Germinal center (tissue), 1 donor: Measurements from ENCODE around the gene DUSP16.
"Not testable (repeated sequence)": the region's sequence is repeated elsewhere in the genome, so short reads cannot be mapped to it uniquely, and the experiment has no call there.

Experiments used
- DNase-seq: peaks from one replicate; pipeline ENCODE4 v3.0.0; 2012; ENCODE audit warnings: mixed read lengths, low spot score

The DUSP16 gene, protein sequence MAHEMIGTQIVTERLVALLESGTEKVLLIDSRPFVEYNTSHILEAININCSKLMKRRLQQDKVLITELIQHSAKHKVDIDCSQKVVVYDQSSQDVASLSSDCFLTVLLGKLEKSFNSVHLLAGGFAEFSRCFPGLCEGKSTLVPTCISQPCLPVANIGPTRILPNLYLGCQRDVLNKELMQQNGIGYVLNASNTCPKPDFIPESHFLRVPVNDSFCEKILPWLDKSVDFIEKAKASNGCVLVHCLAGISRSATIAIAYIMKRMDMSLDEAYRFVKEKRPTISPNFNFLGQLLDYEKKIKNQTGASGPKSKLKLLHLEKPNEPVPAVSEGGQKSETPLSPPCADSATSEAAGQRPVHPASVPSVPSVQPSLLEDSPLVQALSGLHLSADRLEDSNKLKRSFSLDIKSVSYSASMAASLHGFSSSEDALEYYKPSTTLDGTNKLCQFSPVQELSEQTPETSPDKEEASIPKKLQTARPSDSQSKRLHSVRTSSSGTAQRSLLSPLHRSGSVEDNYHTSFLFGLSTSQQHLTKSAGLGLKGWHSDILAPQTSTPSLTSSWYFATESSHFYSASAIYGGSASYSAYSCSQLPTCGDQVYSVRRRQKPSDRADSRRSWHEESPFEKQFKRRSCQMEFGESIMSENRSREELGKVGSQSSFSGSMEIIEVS

DNA sequence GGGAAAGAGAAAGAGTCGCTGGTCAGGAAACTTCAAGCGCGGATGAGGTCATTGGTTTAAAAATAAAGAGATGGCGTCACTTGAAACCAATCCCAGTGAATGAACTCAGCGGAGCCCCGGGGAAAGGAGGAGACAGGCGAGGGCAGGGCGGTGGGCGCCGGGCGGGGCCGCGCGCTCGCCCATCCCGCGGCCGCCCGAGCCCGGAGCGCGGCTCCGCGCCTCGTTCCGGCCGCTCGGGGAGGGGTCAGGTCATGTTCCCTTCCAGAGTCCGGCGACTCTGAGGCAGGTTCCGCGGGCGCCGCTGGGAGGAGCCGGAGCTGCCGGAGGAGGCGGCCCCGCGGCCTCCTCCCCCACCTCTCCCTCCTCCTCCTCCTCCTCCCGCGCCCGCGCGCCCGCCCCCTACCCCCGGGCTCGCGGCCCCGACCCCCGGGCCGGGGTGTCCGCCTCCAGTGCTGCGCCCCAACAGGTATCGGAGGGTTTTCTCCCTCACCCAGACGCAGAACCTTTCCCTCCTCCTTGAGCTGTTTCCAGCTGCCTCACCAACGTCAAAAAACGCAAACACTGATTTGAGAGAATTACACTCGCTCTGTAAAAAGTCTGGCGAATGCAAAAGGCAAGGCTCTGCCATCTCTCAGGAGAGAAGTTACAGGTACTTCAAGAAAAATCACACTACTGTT lies at the start of gene DUSP16:
Gene DUSP16, minus strand, starts transcription at position 279 of the 677 bp plus-strand sequence. CDS start 41,765 bp downstream, outside the sequence.
- peak; percentile 60 for DNase-seq

DNA sequence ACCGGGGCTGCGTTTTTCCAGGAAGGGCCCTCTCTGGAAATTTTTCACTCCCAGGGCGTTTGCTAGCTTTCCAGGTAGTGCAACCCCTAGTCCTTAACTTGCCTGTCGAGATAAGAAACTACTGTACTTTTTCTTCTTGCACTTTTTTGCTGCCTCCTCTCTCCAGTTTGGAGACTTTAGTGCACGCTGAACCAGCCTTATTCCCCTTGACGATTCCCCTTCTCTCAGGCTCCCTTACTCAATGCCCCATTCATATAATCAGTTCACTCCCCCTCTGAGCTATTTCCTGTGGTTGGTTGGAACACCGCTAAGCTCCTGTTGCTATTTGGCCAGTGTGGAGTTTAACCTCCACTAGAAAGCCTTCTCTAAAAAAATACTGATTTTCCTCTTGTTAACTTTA lies 49.7 kb upstream of the DUSP16 start:
- DNase-seq, result peak; percentile 13

DNA sequence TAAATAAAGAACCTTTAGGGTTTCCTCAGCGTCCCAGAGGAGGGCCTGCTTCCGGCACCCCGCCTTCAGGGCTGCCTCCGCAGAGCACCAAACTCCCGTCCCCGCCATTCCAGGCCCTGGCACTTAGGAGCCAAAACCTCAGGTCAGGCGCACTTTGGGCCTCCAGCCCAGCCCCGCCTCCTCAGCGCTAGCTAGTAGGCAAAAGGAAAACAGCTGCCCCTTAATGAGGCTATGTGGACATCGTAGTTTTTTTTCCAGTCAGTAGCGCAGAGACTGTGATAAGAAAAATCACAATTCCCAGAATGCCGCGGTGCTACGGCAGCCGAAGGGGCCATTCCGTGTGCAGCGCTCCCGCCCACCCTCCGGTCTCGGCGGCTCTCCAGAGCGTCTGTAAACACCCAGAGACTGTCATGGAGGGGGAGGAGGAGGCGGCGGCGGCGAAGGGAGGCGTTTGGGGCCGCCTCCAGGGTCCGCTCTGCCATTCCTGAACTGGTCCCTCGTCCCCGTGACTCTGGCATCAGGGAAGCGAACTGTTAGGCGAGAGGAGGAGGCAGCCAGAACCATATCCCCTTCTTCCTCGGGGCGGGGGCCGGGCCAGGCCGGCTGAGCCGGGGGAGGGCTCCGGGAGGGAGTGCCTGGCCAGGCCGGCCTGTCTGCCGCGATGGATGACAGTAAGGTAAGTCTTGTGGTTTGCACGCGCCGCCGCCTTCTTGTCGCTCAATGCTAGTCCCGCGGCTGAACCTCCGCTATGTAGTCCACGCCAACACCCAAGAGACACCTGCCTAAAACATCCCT lies 49.0 kb upstream of the DUSP16 start, which contains the start of gene CREBL2:
Gene CREBL2, plus strand, starts transcription at position 365 of the 795 bp plus-strand sequence. Its CDS starts 297 bp downstream, at position 662.
- peak; percentile 86 for DNase-seq

DNA sequence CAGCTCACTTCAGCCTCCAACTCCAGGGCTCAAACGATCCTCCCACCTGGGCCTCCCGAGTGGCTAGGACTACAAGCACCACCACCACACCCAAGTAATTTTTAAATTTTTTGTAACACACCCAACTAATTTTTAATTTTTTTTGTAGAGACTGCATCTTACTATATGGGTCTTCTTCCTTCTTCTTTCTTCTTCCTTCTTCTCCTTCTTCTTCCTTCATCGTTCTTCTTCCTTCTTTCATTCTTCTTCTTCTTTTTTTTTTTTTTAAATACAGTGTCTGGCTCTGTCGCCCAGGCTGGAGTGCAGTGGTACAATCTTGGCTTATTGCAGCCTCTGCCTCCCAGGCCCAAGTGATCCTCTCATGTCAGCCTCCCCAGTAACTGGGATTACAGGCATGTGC lies 48.0 kb upstream of the DUSP16 start:
- DNase-seq, result no peak

DNA sequence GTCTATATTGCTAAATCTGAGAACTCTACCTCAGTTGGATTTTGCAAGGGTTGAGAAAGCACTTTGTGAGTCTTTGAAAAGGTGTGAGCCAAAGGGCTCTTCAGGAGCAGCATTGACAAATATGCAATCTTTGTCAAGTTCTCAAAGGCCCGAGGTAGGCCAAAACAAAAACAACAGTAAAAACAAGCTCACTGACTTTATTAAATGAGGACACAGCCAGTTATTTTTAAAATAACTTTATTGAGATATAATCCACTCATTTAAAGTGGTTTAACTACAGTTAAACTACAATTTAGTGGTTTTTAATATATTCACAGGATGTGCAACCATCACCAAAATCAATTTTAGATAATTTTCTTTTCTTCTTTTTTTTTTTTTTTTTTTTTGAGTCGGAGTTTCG lies 47.0 kb upstream of the DUSP16 start:
- DNase-seq, result no peak

DNA sequence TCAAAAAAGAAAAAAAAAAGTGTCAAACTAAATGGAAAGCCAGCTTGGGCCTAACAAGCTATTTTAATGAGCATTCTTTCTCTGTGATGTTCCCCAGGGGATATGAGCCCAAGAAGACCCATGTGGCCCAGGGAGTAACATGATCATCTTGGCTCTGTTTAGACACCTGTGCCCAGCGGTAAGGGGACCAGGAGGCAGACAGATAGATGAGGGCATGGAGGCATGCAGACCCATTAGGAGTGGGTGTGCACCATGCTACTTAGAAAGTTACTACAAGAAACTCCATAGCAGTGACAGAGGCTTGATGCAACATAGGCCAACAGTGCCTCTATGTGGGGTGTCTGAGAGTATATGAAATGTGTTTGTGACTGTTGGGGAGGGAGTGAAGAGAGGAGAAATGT lies 45.9 kb upstream of the DUSP16 start:
- no peak for DNase-seq

DNA sequence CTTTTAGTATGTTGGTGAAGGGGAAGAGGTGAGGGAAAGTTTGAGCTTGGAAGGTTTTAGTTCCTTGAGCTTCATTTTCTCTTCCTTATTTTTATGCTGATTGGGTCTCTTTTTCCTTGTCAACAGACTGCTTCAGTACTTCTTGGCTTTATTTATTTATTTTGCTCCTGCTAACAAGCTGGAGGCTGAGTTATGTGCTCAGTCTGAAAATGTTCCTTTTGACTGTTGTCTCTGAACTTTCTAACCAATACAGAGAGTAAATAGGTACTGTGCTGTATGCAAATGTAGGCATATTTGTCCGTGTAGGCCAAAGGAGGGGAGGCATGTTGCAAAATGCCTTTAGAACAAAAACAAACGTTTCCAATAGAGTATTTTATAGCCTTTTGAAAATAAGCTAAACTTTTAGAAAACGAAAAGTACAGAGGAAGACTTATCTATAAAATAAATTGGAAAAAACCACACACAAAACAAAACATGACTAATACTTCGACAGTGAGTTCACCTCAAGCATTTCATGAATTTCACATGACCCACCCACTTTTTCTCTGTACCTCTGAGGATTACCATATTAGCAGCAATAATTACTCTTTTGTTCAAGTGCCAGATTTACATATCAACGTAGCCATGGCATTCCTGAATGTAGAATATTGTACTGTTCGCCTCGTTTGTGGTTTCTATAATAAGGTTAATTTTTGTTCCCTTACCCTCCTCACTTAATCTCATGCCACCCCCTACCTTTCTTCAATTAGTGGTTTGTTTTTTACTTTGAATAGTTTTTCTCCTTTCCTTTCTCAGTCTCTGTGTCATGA lies 44.3 kb upstream of the DUSP16 start:
- no peak for DNase-seq

DNA sequence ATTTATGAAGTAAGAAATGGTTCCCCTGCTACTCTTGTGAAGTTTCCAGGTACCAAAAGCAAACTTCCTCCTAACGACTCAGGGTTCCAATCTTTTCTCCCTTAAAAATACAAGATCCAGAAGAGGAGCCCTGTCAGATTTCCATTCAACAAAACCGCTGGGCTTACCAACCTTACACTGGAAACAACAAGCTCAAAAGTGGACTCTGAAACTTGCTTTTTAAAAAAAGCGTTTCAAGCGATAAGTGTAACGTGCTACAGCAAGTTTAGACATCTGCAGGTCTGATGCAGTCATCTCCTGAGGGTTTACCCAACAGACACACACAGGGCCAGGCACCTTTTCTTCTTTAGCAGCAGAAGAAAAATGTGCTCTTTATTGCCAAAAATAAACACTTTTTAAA lies 42.1 kb upstream of the DUSP16 start:
- no peak for DNase-seq

DNA sequence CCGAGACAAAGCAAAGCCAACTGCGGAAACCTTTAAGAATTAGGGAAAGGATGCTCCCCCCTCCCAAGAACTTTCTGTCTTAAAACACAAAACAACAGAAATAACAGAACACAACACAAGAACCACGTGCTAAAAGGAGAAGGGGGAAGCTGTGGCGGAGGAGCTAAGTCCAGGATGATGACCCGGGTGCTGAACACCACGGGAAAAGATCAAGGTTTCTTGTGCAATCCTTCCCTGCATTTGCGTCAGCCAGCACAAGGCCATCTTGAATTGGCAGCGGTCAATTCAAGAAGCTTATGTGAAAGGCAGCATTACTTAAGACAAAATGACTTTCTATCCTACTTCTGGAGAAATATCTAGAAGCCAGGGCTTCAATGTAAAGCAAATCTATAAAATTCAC lies 38.0 kb upstream of the DUSP16 start:
- DNase-seq, result no peak

DNA sequence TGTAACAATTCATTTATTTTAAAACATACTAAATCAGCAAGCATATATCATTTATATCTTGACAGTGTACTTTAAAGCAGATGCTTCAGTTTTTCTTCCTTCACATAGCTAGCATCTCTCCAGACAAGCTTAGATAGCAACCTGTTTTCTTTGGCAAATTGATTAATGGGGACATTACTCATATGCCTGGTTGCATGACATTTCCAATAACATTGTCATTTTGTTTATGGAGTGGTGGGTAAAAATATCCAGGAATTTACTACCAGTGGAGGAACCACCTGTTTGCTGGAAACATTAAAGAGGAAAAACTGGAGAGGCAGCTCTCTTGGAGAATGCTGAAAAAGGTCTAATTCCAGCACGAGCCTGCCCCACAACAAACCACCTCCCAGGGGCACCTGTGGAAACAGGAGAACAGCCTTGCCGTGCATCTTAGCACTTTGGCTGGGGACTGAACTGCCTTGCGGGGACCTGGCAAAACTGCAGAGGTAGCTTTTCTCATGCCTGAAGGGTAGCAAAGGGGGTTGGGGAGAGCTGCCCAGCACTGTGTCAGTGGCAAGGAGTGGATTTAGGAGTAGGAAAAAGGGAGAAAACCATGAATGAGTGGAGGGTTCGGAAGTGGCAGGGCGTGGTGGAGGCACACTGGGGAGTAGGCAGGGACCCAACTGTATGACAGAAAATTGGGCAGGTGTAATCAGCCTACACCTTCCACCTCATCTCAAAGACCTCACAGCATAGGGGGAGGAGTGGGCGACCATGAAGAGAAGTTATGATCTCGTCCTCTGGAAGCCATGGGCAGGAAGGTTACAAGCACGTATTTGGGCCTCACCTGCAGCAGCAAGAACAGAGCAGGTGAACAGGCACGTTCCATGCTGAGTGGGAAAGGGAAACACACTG lies 37.3 kb upstream of the DUSP16 start:
- no peak for DNase-seq

DNA sequence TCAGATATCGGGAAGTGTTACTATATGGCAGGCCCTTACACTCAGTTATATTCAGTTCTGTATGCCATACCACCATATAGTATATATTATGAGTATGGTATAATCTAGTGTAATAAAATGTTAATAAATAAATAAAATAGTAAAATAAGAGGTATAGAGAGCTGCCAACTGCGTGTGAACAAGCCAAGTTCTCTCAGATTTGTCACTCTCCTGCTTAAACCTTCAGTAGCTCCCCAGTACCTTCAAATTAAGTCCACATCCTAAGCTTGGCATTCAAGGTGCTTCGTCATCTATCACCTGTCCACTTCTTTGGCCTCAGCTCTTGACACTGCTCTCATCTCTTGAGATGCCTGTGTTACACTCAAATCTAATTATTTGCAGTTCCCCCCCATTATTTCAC lies 36.2 kb upstream of the DUSP16 start:
- DNase-seq, result no peak

DNA sequence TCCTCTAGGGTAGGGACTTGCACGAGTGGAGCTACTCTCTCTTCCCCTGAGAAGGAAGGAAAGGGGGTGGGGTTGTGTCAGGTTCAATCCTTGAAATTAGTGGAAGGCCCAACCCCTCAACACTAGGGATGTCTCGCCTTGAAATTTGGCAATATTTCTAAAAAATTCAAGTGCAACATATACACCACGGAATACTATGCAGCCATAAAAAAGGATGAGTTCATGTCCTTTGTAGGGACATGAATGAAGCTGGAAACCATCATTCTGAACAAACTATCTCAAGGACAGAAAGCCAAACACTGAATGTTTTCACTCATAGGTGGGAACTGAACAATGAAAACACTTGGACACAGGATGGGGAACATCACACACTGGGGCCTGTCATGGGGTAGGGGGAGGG lies 33.9 kb upstream of the DUSP16 start:
- DNase-seq, result not testable (repeated sequence)

DNA sequence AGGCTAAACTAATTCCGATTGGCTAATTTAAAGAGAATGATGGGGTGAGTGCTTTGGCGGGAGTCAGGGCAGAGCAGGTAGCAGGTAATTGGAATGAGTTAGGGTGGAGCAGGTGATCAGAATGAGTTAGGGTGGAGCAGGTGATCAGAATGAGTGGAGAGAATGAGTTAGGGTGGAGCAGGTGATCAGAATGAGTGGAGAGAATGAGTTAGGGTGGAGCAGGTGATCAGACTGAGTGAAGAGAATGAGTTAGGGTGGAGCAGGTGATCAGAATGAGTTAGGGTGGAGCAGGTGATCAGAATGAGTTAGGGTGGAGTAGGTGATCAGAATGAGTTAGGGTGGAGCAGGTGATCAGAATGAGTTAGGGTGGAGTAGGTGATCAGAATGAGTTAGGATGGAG lies 33.3 kb upstream of the DUSP16 start:
- not testable (repeated sequence) for DNase-seq

DNA sequence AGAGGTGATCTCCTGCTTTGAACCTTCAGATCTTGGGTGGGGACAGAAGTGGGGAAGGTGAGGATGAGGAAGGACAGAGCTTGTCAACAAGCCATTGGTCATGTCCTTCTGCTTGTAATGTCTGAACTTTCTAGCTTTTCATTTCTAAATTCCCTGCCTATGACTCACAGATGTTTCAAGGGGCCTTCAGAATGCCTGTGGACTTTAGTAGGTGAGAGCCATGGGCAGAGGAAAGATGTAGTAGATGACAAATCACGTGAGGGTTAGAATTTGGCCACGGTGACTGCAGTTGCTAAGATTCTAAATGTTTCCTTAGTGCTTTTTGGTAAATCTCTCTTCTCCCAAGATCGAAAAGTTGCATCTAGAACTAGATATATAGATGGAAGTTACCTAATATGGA lies 30.3 kb upstream of the DUSP16 start:
- DNase-seq, result no peak

DNA sequence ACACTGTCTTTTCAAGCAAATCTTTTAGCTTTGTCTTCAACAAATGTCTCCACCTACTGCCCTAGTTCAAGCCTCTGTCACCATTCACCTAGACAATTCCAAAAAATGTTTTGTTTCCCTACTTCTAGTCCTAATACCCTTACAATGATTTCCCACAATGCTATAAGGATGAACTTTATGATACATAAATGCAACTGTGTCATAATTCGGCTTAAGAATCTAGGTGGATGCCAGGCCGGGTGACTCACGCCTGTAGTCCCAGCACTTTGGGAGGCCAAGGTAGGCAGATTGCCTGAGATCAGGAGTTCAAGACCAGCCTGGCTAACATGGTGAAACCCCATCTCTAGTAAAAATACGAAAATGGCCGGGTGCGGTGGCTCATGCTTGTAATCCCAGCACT lies 28.3 kb upstream of the DUSP16 start:
- no peak for DNase-seq

DNA sequence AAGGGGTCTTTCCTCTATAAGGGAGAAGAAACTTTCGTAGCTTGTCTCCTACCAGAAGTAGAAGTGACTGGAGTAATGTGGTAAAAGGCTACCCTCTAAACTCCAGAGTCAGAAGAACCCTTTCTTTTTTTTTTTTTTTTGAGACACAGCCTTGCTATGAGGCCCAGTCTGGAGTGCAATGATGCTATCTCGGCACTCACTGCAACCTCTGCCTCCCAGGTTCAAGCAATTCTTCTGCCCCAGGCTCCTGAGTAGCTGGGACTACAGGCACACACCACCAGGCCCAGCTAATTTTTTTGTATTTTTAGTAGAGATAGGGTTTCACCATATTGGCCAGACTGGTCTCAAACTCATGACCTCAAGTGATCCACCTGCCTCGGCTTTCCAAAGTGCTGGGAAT lies 25.8 kb upstream of the DUSP16 start:
- not testable (repeated sequence) for DNase-seq

DNA sequence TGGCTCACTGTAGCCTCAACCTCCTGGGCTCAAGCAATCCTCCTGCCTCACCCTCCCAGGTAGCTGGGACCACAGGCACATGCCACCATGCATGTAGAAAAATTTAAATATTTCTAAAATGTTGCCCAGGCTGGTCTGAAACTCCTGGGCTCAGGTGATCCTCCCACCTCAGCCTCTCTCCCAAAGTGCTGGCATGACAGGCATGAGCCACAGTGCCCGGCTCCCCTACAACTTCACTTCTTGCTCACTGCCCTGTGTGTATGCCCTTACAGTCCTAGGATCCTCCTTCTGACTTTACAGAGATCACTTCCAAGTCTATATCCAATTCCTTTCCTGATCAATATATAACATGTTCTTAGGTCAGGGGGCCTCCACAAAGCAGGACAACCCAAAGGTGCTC lies 25.2 kb upstream of the DUSP16 start:
- DNase-seq, result no peak

DNA sequence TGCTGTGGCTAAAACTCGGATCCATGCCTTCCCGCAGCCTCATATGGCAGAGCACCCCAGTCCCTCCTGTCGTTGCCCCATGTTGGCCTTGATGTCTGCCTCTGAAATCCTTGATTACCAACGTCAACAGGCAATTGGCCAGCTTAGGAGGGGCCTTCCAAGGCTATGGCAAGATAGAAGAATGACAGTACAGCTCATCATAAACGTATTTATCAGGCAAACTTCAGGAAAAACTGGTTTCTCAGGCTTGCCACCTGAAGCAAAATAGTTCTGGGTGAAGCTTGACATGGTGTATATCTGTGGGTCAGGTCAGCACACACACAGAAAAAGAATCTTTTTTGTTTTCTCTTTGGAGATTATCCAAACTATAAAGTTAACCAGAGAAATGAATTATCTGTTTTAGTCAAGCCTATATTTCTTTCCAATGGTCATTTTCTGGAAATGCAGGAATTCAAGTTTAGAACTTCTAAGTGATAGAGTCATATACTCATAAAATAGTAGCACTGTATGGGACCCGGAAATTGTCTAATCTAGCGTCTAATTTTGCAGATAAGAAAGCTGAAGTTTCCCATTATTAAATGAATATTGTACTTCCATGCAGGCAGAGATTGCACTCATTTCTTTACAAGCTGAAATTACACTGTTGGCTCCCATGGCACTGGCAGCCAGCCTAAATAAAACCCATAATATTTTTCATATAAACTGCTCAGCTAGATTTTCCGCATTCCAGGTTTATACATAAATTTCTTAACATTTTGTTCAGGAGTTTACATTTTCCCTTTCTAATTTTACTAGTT lies 24.4 kb upstream of the DUSP16 start:
- no peak for DNase-seq

DNA sequence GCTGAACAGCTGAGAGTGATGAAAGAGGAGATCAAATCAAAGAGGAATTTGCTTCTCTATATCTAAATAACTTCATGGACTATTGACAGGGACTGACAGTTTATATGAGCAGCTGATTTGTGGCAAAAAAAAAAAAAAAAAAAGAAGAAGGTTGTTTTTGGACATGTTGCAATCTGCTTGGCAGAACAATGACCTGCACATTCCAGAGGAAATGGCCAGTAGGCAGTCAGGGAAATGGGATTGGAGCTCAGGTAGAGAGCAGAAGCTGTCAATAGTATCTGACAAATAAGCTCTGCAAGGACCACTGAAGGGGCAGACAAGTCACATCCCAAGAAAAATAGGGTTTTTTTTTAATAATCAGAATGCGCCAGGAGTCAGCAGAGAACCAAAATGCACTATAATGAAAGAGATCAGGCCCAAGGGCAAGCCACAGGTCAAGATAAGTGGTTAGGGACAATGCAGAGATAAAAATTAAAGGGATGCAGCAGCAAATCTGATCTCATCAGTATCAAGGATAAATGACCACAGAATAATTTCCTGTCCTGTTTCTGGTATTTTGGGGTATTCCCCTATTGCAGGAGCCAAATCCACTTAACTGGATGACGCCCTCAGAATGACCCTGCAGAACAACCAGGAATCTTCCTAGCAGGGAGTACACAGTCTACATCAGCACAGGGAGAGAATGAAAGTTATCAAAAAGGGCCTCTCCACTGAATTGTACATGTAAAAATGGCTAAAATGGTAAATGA lies 22.6 kb upstream of the DUSP16 start:
- DNase-seq, result no peak
